DOHH2 (cell line): ENCODE data around the gene CDH22.

Experiments
- EZH2phosphoT487 ChIP-seq: fragments of 200-600 bp; sonication (generic); IDR thresholded peaks from 2 replicates; pipeline ENCODE4 v1.6.1; 2017; ENCODE audit warnings: borderline replicate concordance, mild to moderate bottlenecking, antibody characterized with exemption, low read length, moderate library complexity, mixed read lengths
- TF ChIP-seq, protein P1 (sequence below): fragments of 200-600 bp; sonication (generic); IDR thresholded peaks from one replicate; pipeline ENCODE4 v1.5.1; 2014; ENCODE audit warnings: antibody characterized with exemption, mild to moderate bottlenecking, low read depth, low read length; ENCODE audit not compliant: poor library complexity, severe bottlenecking

DNA sequence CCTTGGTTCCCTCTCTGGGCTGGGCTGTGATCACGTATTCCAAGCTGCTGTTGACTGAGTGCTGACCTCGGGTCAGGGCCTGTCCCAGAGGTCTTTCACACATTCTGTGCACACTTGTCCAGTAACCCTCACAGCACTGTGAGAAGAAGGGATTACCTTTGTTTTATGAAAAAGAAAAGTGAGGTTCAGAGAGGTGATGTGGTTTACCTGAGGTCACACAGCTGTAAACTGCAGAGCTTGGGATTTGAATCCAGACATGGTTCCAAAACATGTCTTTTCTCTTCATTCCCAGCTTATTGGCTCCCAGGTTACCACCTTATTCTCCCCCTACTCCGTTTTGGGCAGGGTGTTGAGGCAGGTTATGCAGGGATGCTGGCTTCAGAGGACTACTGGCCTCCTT is 28.4 kb upstream of the CDH22 start:
- TF ChIP-seq, protein P1, sequence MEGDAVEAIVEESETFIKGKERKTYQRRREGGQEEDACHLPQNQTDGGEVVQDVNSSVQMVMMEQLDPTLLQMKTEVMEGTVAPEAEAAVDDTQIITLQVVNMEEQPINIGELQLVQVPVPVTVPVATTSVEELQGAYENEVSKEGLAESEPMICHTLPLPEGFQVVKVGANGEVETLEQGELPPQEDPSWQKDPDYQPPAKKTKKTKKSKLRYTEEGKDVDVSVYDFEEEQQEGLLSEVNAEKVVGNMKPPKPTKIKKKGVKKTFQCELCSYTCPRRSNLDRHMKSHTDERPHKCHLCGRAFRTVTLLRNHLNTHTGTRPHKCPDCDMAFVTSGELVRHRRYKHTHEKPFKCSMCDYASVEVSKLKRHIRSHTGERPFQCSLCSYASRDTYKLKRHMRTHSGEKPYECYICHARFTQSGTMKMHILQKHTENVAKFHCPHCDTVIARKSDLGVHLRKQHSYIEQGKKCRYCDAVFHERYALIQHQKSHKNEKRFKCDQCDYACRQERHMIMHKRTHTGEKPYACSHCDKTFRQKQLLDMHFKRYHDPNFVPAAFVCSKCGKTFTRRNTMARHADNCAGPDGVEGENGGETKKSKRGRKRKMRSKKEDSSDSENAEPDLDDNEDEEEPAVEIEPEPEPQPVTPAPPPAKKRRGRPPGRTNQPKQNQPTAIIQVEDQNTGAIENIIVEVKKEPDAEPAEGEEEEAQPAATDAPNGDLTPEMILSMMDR, result no peak
- TF ChIP-seq EZH2phosphoT487, result no peak
